Neuron (in vitro differentiated cells): ENCODE data around the gene SMURF2.

Experiments used
- H2AFZ ChIP-seq: one replicate; pipeline ENCODE4 v1.6.1; 2013; ENCODE audit warnings: low read depth, mild to moderate bottlenecking, inconsistent platforms, low read length, moderate library complexity
- H3K27me3 ChIP-seq: one replicate; pipeline ENCODE4 v1.6.1; 2013; ENCODE audit warnings: low read length; ENCODE audit not compliant: insufficient read depth
- H3K36me3 ChIP-seq: one replicate; pipeline ENCODE4 v1.6.1; 2013; ENCODE audit warnings: low read length; ENCODE audit not compliant: insufficient read depth
- H3K4me1 ChIP-seq: one replicate; pipeline ENCODE4 v1.6.1; 2013; ENCODE audit warnings: low read length; ENCODE audit not compliant: insufficient read depth
- H3K4me3 ChIP-seq: 2 replicates; pipeline ENCODE4 v1.5.1; 2013; ENCODE audit warnings: mild to moderate bottlenecking, low read length, moderate library complexity
- H3K9me3 ChIP-seq: one replicate; pipeline ENCODE4 v1.6.1; 2013; ENCODE audit warnings: low read length

Gene SMURF2

GRCh38 chr17:64504769-64505339 is 157.3 kb downstream of the SMURF2 start:
- Histone ChIP-seq H3K27me3 (no peaks in the 10 kb centered on the region), H3K9me3 (no peaks in the 10 kb centered on the region), H3K36me3 (peaks cover 64% of the 10 kb centered on the region), H3K4me3 (peak overlapping the region; percentile 98), H3K4me1 (peaks cover 49% of the 10 kb centered on the region), H2AFZ (no peak overlapping the region)

- H3K36me3 ChIP-seq: peaks cover 65% of the 10 kb centered on the region
- H3K4me1 ChIP-seq: peaks cover 56% of the 10 kb centered on the region
- H3K4me3 ChIP-seq: peak overlapping the region; percentile 98
- H2AFZ ChIP-seq: no peak overlapping the region
- H3K27me3 ChIP-seq: no peaks in the 10 kb centered on the region
- no peaks in the 10 kb centered on the region for H3K9me3 ChIP-seq
These were observed 158.0 kb downstream of the SMURF2 start for GRCh38 chr17:64503821-64504768.

- H3K4me1 ChIP-seq: peaks cover 61% of the 10 kb centered on the region
- H3K36me3 ChIP-seq: peaks cover 68% of the 10 kb centered on the region
- H3K27me3 ChIP-seq: no peaks in the 10 kb centered on the region
- H2AFZ ChIP-seq: no peak overlapping the region
- no peak overlapping the region for H3K4me3 ChIP-seq
- H3K9me3 ChIP-seq: no peaks in the 10 kb centered on the region
These were observed 158.8 kb downstream of the SMURF2 start for GRCh38 chr17:64503341-64503740.

GRCh38 chr17:64502809-64503208 is 159.3 kb downstream of the SMURF2 start:
- H3K9me3 ChIP-seq: no peaks in the 10 kb centered on the region
- H3K36me3 ChIP-seq: peaks cover 73% of the 10 kb centered on the region
- no peaks in the 10 kb centered on the region for H3K27me3 ChIP-seq
- H3K4me1 ChIP-seq: peaks cover 64% of the 10 kb centered on the region
- H2AFZ ChIP-seq: no peak overlapping the region
- H3K4me3 ChIP-seq: no peak overlapping the region

- H3K27me3 ChIP-seq: no peaks in the 10 kb centered on the region
- peaks cover 70% of the 10 kb centered on the region for H3K4me1 ChIP-seq
- H2AFZ ChIP-seq: no peak overlapping the region
- peaks cover 74% of the 10 kb centered on the region for H3K36me3 ChIP-seq
- no peaks in the 10 kb centered on the region for H3K9me3 ChIP-seq
- H3K4me3 ChIP-seq: no peak overlapping the region
These were observed 160.1 kb downstream of the SMURF2 start for GRCh38 chr17:64502021-64502420.

- no peak overlapping the region for H3K4me3 ChIP-seq
- no peaks in the 10 kb centered on the region for H3K9me3 ChIP-seq
- H2AFZ ChIP-seq: no peak overlapping the region
- no peaks in the 10 kb centered on the region for H3K27me3 ChIP-seq
- H3K4me1 ChIP-seq: peaks cover 74% of the 10 kb centered on the region
- peaks cover 74% of the 10 kb centered on the region for H3K36me3 ChIP-seq
These were observed 161.0 kb downstream of the SMURF2 start for GRCh38 chr17:64500862-64501765.

GRCh38 chr17:64500487-64500859 is 161.6 kb downstream of the SMURF2 start:
- no peak overlapping the region for H2AFZ ChIP-seq
- H3K27me3 ChIP-seq: no peaks in the 10 kb centered on the region
- peaks cover 74% of the 10 kb centered on the region for H3K36me3 ChIP-seq
- no peaks in the 10 kb centered on the region for H3K9me3 ChIP-seq
- H3K4me3 ChIP-seq: no peak overlapping the region
- peaks cover 78% of the 10 kb centered on the region for H3K4me1 ChIP-seq

GRCh38 chr17:64499805-64500486 is 162.2 kb downstream of the SMURF2 start:
- H3K4me1 ChIP-seq: peaks cover 78% of the 10 kb centered on the region
- H3K27me3 ChIP-seq: no peaks in the 10 kb centered on the region
- H3K9me3 ChIP-seq: no peaks in the 10 kb centered on the region
- no peak overlapping the region for H2AFZ ChIP-seq
- H3K36me3 ChIP-seq: peaks cover 72% of the 10 kb centered on the region
- no peak overlapping the region for H3K4me3 ChIP-seq

- H3K27me3 ChIP-seq: no peaks in the 10 kb centered on the region
These were observed 163.6 kb downstream of the SMURF2 start for GRCh38 chr17:64498308-64499203.

GRCh38 chr17:64497565-64498035 is 164.5 kb downstream of the SMURF2 start:
- Histone ChIP-seq H3K9me3 (no peaks in the 10 kb centered on the region), H3K4me3 (peak overlapping the region; percentile 77), H3K27me3 (no peaks in the 10 kb centered on the region), H3K36me3 (peaks cover 60% of the 10 kb centered on the region), H3K4me1 (peaks cover 63% of the 10 kb centered on the region), H2AFZ (no peak overlapping the region)

More at GRCh38 chr17:64498308-64499203, 163.6 kb downstream of the SMURF2 start:
- Histone ChIP-seq H2AFZ (no peak overlapping the region), H3K36me3 (peaks cover 62% of the 10 kb centered on the region), H3K4me3 (no peak overlapping the region), H3K9me3 (no peaks in the 10 kb centered on the region), H3K4me1 (peaks cover 72% of the 10 kb centered on the region)

- Histone ChIP-seq H3K36me3 (peaks cover 59% of the 10 kb centered on the region), H3K4me3 (peak within 1 kb of the TSS; percentile 77)
These were observed 165.1 kb downstream of the SMURF2 start, which contains the start of gene POLG2 for GRCh38 chr17:64496786-64497564. POLG2 (minus strand) TSS chr17:64497054; CDS start chr17:64496968, 86 bp downstream.

More at GRCh38 chr17:64496786-64497564, 165.1 kb downstream of the SMURF2 start, which contains the start of gene POLG2:
- peaks cover 58% of the 10 kb centered on the region for H3K4me1 ChIP-seq
- no peaks in the 10 kb centered on the region for H3K9me3 ChIP-seq
- H2AFZ ChIP-seq: peak within 1 kb of the TSS; percentile 30
- no peaks in the 10 kb centered on the region for H3K27me3 ChIP-seq
